OCI-LY7 (cell line): Measurements from ENCODE around the gene ESRP2. TPM values are rescaled to one million over a fixed set of nuclear protein-coding genes. Genes with fewer than 3 reads are reported as not detected.

ENCODE experiments used
- BruUV-seq: library from RNA; stranded (reverse); fragments of 400-500 nt; replicated peaks from 2 replicates; lab custom pipeline; 2021; lab: Mats Ljungman, UMichigan
- CTCF ChIA-PET: fragments of 300-600 bp; sonication (Branson Sonifier 250); formaldehyde crosslinking; loops from one replicate; lab custom pipeline; 2022; ENCODE audit warnings: antibody characterized with exemption; ENCODE audit not compliant: unreplicated experiment; lab: Charles Lee
- POLR2A ChIA-PET: fragments of 300-600 bp; sonication (Branson Sonifier 250); formaldehyde crosslinking; loops from one replicate; lab custom pipeline; 2022; ENCODE audit warnings: antibody characterized with exemption; lab: Charles Lee
- DNase-seq: peaks from one replicate; pipeline ENCODE4 v3.0.0-alpha.2; 2015; ENCODE audit warnings: low spot score
- H2AFZ ChIP-seq: fragments of 200-600 bp; sonication (generic), shearing (Covaris generic); 2 replicates; pipeline ENCODE4 v1.6.1; 2014; ENCODE audit warnings: mild to moderate bottlenecking, antibody characterized with exemption, low read length, moderate library complexity
- H3K27ac ChIP-seq: fragments of 200-600 bp; sonication (generic); 2 replicates; pipeline ENCODE4 v1.5.1; 2014; ENCODE audit warnings: mixed run types, low read depth, mild to moderate bottlenecking, moderate library complexity, low read length, inconsistent platforms; ENCODE audit not compliant: poor library complexity, severe bottlenecking
- H3K36me3 ChIP-seq: fragments of 200-600 bp; sonication (generic); 2 replicates; pipeline ENCODE4 v1.6.1; 2014; ENCODE audit warnings: mild to moderate bottlenecking, antibody characterized with exemption, low read length, moderate library complexity, mixed read lengths; ENCODE audit not compliant: insufficient read depth
- H3K4me1 ChIP-seq: fragments of 200-600 bp; sonication (generic); 2 replicates; pipeline ENCODE4 v1.5.1; 2014; ENCODE audit warnings: mild to moderate bottlenecking, low read length; ENCODE audit not compliant: insufficient read depth, poor library complexity, severe bottlenecking
- H3K4me2 ChIP-seq: fragments of 200-600 bp; sonication (generic); 2 replicates; pipeline ENCODE4 v1.6.1; 2014; ENCODE audit warnings: mild to moderate bottlenecking, low read length
- H3K4me3 ChIP-seq: fragments of 200-600 bp; sonication (generic); 2 replicates; pipeline ENCODE4 v1.5.1; 2014; ENCODE audit warnings: mild to moderate bottlenecking, low read depth, low read length; ENCODE audit not compliant: poor library complexity, severe bottlenecking
- H3K79me2 ChIP-seq: fragments of 200-600 bp; sonication (generic); 2 replicates; pipeline ENCODE4 v1.6.1; 2016; ENCODE audit warnings: low read depth, mild to moderate bottlenecking, low read length, moderate library complexity, mixed read lengths; ENCODE audit not compliant: insufficient read depth
- H3K9me2 ChIP-seq: fragments of 200-600 bp; sonication (generic); 2 replicates; pipeline ENCODE4 v1.6.1; 2016; ENCODE audit warnings: mild to moderate bottlenecking, low read length, mixed read lengths; ENCODE audit not compliant: insufficient read depth
- H3K9me3 ChIP-seq: fragments of 200-600 bp; sonication (generic); 2 replicates; pipeline ENCODE4 v1.6.1; 2014; ENCODE audit warnings: mild to moderate bottlenecking, mixed run types, low read length, mixed read lengths
- H4K20me1 ChIP-seq: fragments of 200-600 bp; sonication (generic); 2 replicates; pipeline ENCODE4 v1.6.1; 2014; ENCODE audit warnings: mild to moderate bottlenecking, antibody characterized with exemption, low read length, moderate library complexity, mixed read lengths; ENCODE audit not compliant: insufficient read depth
- EZH2phosphoT487 ChIP-seq: fragments of 200-600 bp; sonication (generic); IDR thresholded peaks from 2 replicates; pipeline ENCODE4 v1.6.1; 2018; ENCODE audit warnings: low read depth, borderline replicate concordance, mild to moderate bottlenecking, mixed run types, antibody characterized with exemption, low read length, moderate library complexity, mixed read lengths
- intact Hi-C: fragments of 100-400 bp; cut with micrococcal nuclease; formaldehyde crosslinking; loops from one replicate; pipeline ENCODE4 v1.10.0; 2022; ENCODE audit not compliant: unreplicated experiment
- total RNA-seq, 2 experiments: library from RNA; depleted of rRNA in 1 of 2; stranded (reverse); fragments of >200 nt in 1 of 2; shearing (Covaris generic) in 1 of 2; gene quantifications; 2 replicates each; pipeline ENCODE4 v1.2.3, GENCODE V29; 2014 to 2022
- TF ChIP-seq, protein P1 (sequence below): fragments of 200-600 bp; sonication (generic); conservative IDR thresholded peaks from 2 replicates; pipeline ENCODE4 v1.5.1; 2014; ENCODE audit warnings: mild to moderate bottlenecking, antibody characterized with exemption, low read length, moderate library complexity, mixed read lengths

ESRP2 gene
- total RNA-seq, 2 experiments from 2014 or later = not detected

DNA sequence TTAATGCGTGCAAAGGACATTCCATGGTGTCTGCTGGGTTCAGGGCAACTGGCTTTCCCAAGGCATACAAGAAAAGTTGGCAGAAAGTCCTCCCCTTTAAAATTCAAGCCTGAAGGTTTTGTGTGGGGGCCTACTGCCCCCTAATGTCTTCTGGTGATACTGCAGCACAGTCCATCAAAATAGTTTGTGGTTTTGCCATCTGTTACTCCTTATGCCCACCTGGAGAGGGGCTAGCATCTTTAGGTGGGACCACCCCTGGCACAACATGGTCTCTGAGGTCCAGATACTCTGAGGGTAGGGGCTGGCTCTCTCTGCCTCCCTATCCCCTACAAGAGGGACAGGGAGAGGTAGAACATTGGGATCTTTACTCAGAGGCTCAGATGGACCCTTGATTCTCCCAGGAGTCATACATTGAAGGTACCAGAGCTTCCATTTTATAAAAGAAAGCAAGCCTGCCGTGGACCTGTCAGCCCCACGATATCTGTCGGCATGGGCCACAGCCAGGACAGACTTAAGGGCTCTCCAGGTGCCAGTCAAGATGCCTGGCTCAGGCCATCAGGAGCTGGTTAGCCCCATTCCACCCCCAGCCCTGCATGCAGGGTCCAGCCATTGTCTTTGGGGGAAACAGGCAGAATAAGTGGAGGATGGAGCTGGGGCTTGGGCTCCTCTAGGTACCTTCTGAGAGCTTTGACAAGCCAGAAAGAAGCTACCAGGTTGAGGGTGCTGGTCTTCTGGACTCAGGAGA, 6.3 kb downstream of the ESRP2 start:
- no peaks in the 10 kb centered on the region for H3K79me2 ChIP-seq
- H4K20me1 ChIP-seq = no peaks in the 10 kb centered on the region
- no peak overlapping the region for H3K27ac ChIP-seq
- no TSS peak for BruUV-seq
- no peak overlapping the region for H2AFZ ChIP-seq
- intact Hi-C loops = loop anchor here (1.0 kb wide), 4 partner anchors 135 to 236 kb away; no protein-coding TSS in a partner anchor
- peak; percentile 71 for DNase-seq
- H3K4me1 ChIP-seq = peaks cover 44% of the 10 kb centered on the region
- CTCF ChIA-PET = no interaction called here
- H3K4me2 ChIP-seq = no peak overlapping the region
- TF ChIP-seq EZH2phosphoT487 = no peak
- TF ChIP-seq, protein P1, sequence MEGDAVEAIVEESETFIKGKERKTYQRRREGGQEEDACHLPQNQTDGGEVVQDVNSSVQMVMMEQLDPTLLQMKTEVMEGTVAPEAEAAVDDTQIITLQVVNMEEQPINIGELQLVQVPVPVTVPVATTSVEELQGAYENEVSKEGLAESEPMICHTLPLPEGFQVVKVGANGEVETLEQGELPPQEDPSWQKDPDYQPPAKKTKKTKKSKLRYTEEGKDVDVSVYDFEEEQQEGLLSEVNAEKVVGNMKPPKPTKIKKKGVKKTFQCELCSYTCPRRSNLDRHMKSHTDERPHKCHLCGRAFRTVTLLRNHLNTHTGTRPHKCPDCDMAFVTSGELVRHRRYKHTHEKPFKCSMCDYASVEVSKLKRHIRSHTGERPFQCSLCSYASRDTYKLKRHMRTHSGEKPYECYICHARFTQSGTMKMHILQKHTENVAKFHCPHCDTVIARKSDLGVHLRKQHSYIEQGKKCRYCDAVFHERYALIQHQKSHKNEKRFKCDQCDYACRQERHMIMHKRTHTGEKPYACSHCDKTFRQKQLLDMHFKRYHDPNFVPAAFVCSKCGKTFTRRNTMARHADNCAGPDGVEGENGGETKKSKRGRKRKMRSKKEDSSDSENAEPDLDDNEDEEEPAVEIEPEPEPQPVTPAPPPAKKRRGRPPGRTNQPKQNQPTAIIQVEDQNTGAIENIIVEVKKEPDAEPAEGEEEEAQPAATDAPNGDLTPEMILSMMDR = peak; percentile 97
- H3K36me3 ChIP-seq = peaks cover 32% of the 10 kb centered on the region; the same call in 1 of the 2 replicates
- POLR2A ChIA-PET = no interaction called here
- no peak overlapping the region for H3K4me3 ChIP-seq
- H3K9me3 ChIP-seq = no peaks in the 10 kb centered on the region
- H3K9me2 ChIP-seq = no peaks in the 10 kb centered on the region

- peaks cover 35% of the 10 kb centered on the region for H3K4me1 ChIP-seq
- H3K27ac ChIP-seq = no peak overlapping the region
- no peaks in the 10 kb centered on the region for H3K9me3 ChIP-seq
- intact Hi-C loops = loop anchor here (1.0 kb wide), 4 partner anchors 134 to 235 kb away; no protein-coding TSS in a partner anchor
- peaks cover 32% of the 10 kb centered on the region; the same call in 1 of the 2 replicates for H3K36me3 ChIP-seq
- H3K4me2 ChIP-seq = no peak overlapping the region
- no peak for DNase-seq
- no peak for TF ChIP-seq EZH2phosphoT487
- TF ChIP-seq, protein P1 = no peak
- ChIA-PET CTCF (interaction anchor here (1.5 kb wide), 1 partner anchor 135 kb away, joined by 8 read pairs; no protein-coding TSS in a partner anchor), POLR2A (interaction anchor here (0.8 to 1.6 kb wide), 3 partner anchors 144 to 158 kb away, joined by 3 to 9 read pairs (median 6); no protein-coding TSS in a partner anchor)
- no peak overlapping the region for H2AFZ ChIP-seq
- no peak overlapping the region for H3K4me3 ChIP-seq
- no peaks in the 10 kb centered on the region for H3K9me2 ChIP-seq
- H3K79me2 ChIP-seq = no peaks in the 10 kb centered on the region
- BruUV-seq = no TSS peak
- no peaks in the 10 kb centered on the region for H4K20me1 ChIP-seq
These were observed 7.3 kb downstream of the ESRP2 start for GRCh38 chr16:68228652-68229051.
